OCI-M2 (cell line): ENCODE data around the gene ATF6B.

Source experiments
- DNase-seq: peaks from one replicate; lab custom pipeline; 2025; ENCODE audit not compliant: unreplicated experiment; lab: John Stamatoyannopoulos, UW

ATF6B gene

GRCh38 chr6:32132110-32132509 lies 4.1 kb upstream of the ATF6B start:
- DNase-seq, result no peak

- DNase-seq, result peak; percentile 95
These were observed 3.4 kb upstream of the ATF6B start for GRCh38 chr6:32131439-32131948.

- DNase-seq, result no peak
These were observed 1.4 kb upstream of the ATF6B start for GRCh38 chr6:32129297-32130088.

GRCh38 chr6:32128751-32129296 lies 778 bp upstream of the ATF6B start:
- DNase-seq, result no peak

GRCh38 chr6:32127409-32127716 lies 683 bp downstream of the ATF6B start:
- DNase-seq, result no peak

- no peak for DNase-seq
These were observed 1.2 kb downstream of the ATF6B start for GRCh38 chr6:32126880-32127279.

- no peak for DNase-seq
These were observed 4.4 kb downstream of the ATF6B start for GRCh38 chr6:32123681-32124080.

- no peak for DNase-seq
These were observed 7.4 kb downstream of the ATF6B start for GRCh38 chr6:32120573-32121059.

- peak; percentile 70 for DNase-seq
These were observed 9.0 kb downstream of the ATF6B start for GRCh38 chr6:32118782-32119628.

- DNase-seq, result no peak
These were observed 10.6 kb downstream of the ATF6B start for GRCh38 chr6:32117461-32117860.

GRCh38 chr6:32116674-32117073 lies 11.4 kb downstream of the ATF6B start:
- no peak for DNase-seq

- no peak for DNase-seq
These were observed 12.4 kb downstream of the ATF6B start for GRCh38 chr6:32115623-32116022.

GRCh38 chr6:32114796-32115195 lies 13.2 kb downstream of the ATF6B start:
- no peak for DNase-seq

- no peak for DNase-seq
These were observed 14.4 kb downstream of the ATF6B start for GRCh38 chr6:32113386-32114352.

GRCh38 chr6:32112431-32112980 lies 15.5 kb downstream of the ATF6B start:
- DNase-seq, result no peak

- no peak for DNase-seq
These were observed 16.5 kb downstream of the ATF6B start for GRCh38 chr6:32111424-32112066.

- DNase-seq, result no peak
These were observed 17.4 kb downstream of the ATF6B start for GRCh38 chr6:32110632-32111031.

- no peak for DNase-seq
These were observed 18.3 kb downstream of the ATF6B start for GRCh38 chr6:32109765-32110160.

GRCh38 chr6:32109114-32109764 lies 18.8 kb downstream of the ATF6B start, which contains the start of gene TNXB:
TNXB (minus strand) TSS chr6:32109338; CDS start chr6:32098198, 11,140 bp downstream.
- DNase-seq, result no peak
